ENCODE data around the gene NCK1.

NCK1 gene

GRCh38 chr3:136939489-136939888 is 77.5 kb downstream of the NCK1 start:
- no peak for DNase-seq (ENCODE audit: low spot score)
- no peak for TF ChIP-seq CTCF (IDR thresholded peaks at IDR 0.05; ENCODE audit: extremely low read depth, missing control alignments)

GRCh38 chr3:136942803-136943202 is 80.8 kb downstream of the NCK1 start:
- DNase-seq (ENCODE audit: low spot score), result no peak
- no peak for TF ChIP-seq CTCF (IDR thresholded peaks at IDR 0.05; ENCODE audit: extremely low read depth, missing control alignments)

GRCh38 chr3:136943436-136943835 is 81.4 kb downstream of the NCK1 start:
- TF ChIP-seq CTCF (IDR thresholded peaks at IDR 0.05; ENCODE audit: extremely low read depth, missing control alignments), result no peak
- no peak for DNase-seq (ENCODE audit: low spot score)

- TF ChIP-seq CTCF (IDR thresholded peaks at IDR 0.05; ENCODE audit: extremely low read depth, missing control alignments), result no peak
- DNase-seq (ENCODE audit: low spot score), result no peak
Observed at GRCh38 chr3:136946978-136947377, 85.0 kb downstream of the NCK1 start.

- no peak for DNase-seq (ENCODE audit: low spot score)
- TF ChIP-seq CTCF (IDR thresholded peaks at IDR 0.05; ENCODE audit: extremely low read depth, missing control alignments), result no peak
Observed at GRCh38 chr3:136947477-136947876, 85.5 kb downstream of the NCK1 start.

- DNase-seq (ENCODE audit: low spot score), result no peak
- TF ChIP-seq CTCF (IDR thresholded peaks at IDR 0.05; ENCODE audit: extremely low read depth, missing control alignments), result no peak
Observed at GRCh38 chr3:136949146-136949545, 87.1 kb downstream of the NCK1 start.

GRCh38 chr3:136949708-136950107 is 87.7 kb downstream of the NCK1 start:
- DNase-seq (ENCODE audit: low spot score), result no peak
- TF ChIP-seq CTCF (IDR thresholded peaks at IDR 0.05; ENCODE audit: extremely low read depth, missing control alignments), result no peak

Data from GM20000 (cell line).